H1 (cell line): Measurements from ENCODE around the gene MT2A. TPM values are rescaled to one million over a fixed set of nuclear protein-coding genes. Genes with fewer than 3 reads are reported as not detected.

Source experiments
- CTCF ChIA-PET: fragments of 300-600 bp; sonication (Branson Sonifier 250); formaldehyde crosslinking; loops from one replicate; lab custom pipeline; 2021; ENCODE audit not compliant: partially characterized antibody; lab: Charles Lee
- POLR2A ChIA-PET: fragments of 300-600 bp; sonication (Branson Sonifier 250); formaldehyde crosslinking; loops from one replicate; lab custom pipeline; 2021; ENCODE audit warnings: inconsistent platforms; ENCODE audit not compliant: partially characterized antibody; lab: Charles Lee
- DNase-seq, 2 experiments: peaks; one replicate each; pipeline versions ENCODE4 v3.0.0 to v3.0.0-alpha.2; 2010 to 2022; ENCODE audit warnings: low spot score in 2 of 2, low read depth in 1 of 2, mixed read lengths in 1 of 2
- FAIRE-seq: peaks from 2 replicates; lab custom pipeline; 2011; peaks lifted over from hg19 to GRCh38; lab: Jason Lieb, UNC
- H2AFZ ChIP-seq: 2 replicates; pipeline ENCODE4 v1.8.1; 2012; ENCODE audit warnings: low read length, inconsistent platforms
- H2AK5ac ChIP-seq: 2 replicates; pipeline ENCODE4 v1.6.1; 2013; ENCODE audit warnings: low read depth, low read length
- H2BK120ac ChIP-seq: replicated peaks from 2 replicates; pipeline ENCODE3; 2013; ENCODE audit warnings: low read depth, low read length, inconsistent platforms
- H2BK12ac ChIP-seq: 2 replicates; pipeline ENCODE4 v1.6.1; 2013; ENCODE audit warnings: low read depth, low read length
- H2BK15ac ChIP-seq: 2 replicates; pipeline ENCODE4 v1.6.1; 2013; ENCODE audit warnings: low read length
- H2BK20ac ChIP-seq: 2 replicates; pipeline ENCODE4 v1.6.1; 2013; ENCODE audit warnings: low read length
- H2BK5ac ChIP-seq: 2 replicates; pipeline ENCODE4 v1.6.1; 2013; ENCODE audit warnings: low read depth, low read length
- H3K14ac ChIP-seq: 2 replicates; pipeline ENCODE4 v1.6.1; 2013; ENCODE audit warnings: inconsistent platforms; ENCODE audit not compliant: insufficient read length
- H3K18ac ChIP-seq: 2 replicates; pipeline ENCODE4 v1.6.1; 2013; ENCODE audit warnings: low read length; ENCODE audit errors: extremely low read depth
- H3K23ac ChIP-seq: 2 replicates; pipeline ENCODE4 v1.6.1; 2013; ENCODE audit warnings: inconsistent platforms; ENCODE audit not compliant: insufficient read length
- H3K23me2 ChIP-seq: 2 replicates; pipeline ENCODE4 v1.6.1; 2013; ENCODE audit warnings: low read depth, low read length
- H3K27ac ChIP-seq: 2 replicates; pipeline ENCODE4 v1.6.1; 2011; ENCODE audit warnings: low read depth, low read length, inconsistent platforms
- H3K27me3 ChIP-seq, 4 experiments: replicated peaks in 1 of 4; 1 replicate in 1 of 4; 2 replicates in 3 of 4; pipeline versions ENCODE4 v1.6.1 to v1.8.1; 2011 to 2013; ENCODE audit warnings: low read length in 3 of 4, mild to moderate bottlenecking in 3 of 4, inconsistent platforms in 2 of 4, mixed read lengths in 2 of 4, moderate library complexity in 1 of 4; ENCODE audit not compliant: control insufficient read depth in 3 of 4, insufficient read depth in 3 of 4; ENCODE audit errors: extremely low read depth in 1 of 4
- H3K36me3 ChIP-seq, 4 experiments: 2 replicates each; pipeline versions ENCODE4 v1.6.1 to v1.8.1; 2011 to 2013; ENCODE audit warnings: mild to moderate bottlenecking in 4 of 4, low read length in 3 of 4, moderate library complexity in 2 of 4, control low read depth in 1 of 4, inconsistent platforms in 1 of 4; ENCODE audit not compliant: insufficient read depth in 4 of 4, control insufficient read depth in 2 of 4
- H3K4ac ChIP-seq: replicated peaks from 2 replicates; pipeline ENCODE3; 2013; ENCODE audit warnings: low read length, low read depth, mixed read lengths, inconsistent platforms; ENCODE audit not compliant: insufficient read length
- H3K4me1 ChIP-seq, 4 experiments: replicated peaks in 1 of 4; 1 replicate in 1 of 4; 2 replicates in 3 of 4; pipeline versions ENCODE4 v1.6.1 to v1.8.1; 2011 to 2013; ENCODE audit warnings: low read length in 3 of 4, inconsistent platforms in 2 of 4, mixed read lengths in 1 of 4; ENCODE audit not compliant: insufficient read depth in 4 of 4, control insufficient read depth in 3 of 4
- H3K4me2 ChIP-seq, 2 experiments: 2 replicates each; pipeline versions ENCODE4 v1.6.1 to v1.8.1; 2011 to 2013; ENCODE audit warnings: low read depth in 2 of 2, low read length in 2 of 2, control low read depth in 1 of 2, inconsistent platforms in 1 of 2, mild to moderate bottlenecking in 1 of 2; ENCODE audit not compliant: insufficient read depth in 1 of 2
- H3K4me3 ChIP-seq, 4 experiments: fragments of 200-600, 300-600 bp in 1 of 4; sonication (generic), shearing (Covaris generic), sonication (Bioruptor Twin) in 1 of 4; 2 replicates each; pipeline versions ENCODE4 v1.5.1 to v1.8.1; 2011 to 2016; ENCODE audit warnings: low read length in 4 of 4, low read depth in 3 of 4, control low read depth in 2 of 4, inconsistent platforms in 2 of 4, mild to moderate bottlenecking in 2 of 4, mixed read lengths in 1 of 4, moderate library complexity in 1 of 4; ENCODE audit not compliant: insufficient read depth in 2 of 4; ENCODE audit errors: extremely low read depth in 1 of 4
- H3K56ac ChIP-seq: replicated peaks from 2 replicates; pipeline ENCODE3; 2013; ENCODE audit warnings: low read depth, mild to moderate bottlenecking, mixed read lengths, low read length, inconsistent platforms; ENCODE audit not compliant: insufficient read length
- H3K79me1 ChIP-seq: 2 replicates; pipeline ENCODE4 v1.6.1; 2013; ENCODE audit warnings: low read depth, low read length, control low read depth
- H3K79me2 ChIP-seq, 2 experiments: 2 replicates each; pipeline versions ENCODE4 v1.6.1 to v1.8.1; 2012 to 2013; ENCODE audit warnings: low read length in 2 of 2, mild to moderate bottlenecking in 2 of 2, inconsistent platforms in 1 of 2; ENCODE audit not compliant: insufficient read depth in 2 of 2, control insufficient read depth in 1 of 2
- H3K9ac ChIP-seq, 4 experiments: replicated peaks in 1 of 4; 1 replicate in 1 of 4; 2 replicates in 3 of 4; pipeline versions ENCODE4 v1.6.1 to v1.8.1; 2011 to 2013; ENCODE audit warnings: low read depth in 3 of 4, low read length in 3 of 4, control low read depth in 2 of 4, mild to moderate bottlenecking in 2 of 4, moderate library complexity in 2 of 4, inconsistent platforms in 1 of 4; ENCODE audit errors: extremely low read depth in 1 of 4
- H3K9me3 ChIP-seq, 2 experiments: 2 replicates each; pipeline versions ENCODE4 v1.6.1 to v1.8.1; 2012 to 2013; ENCODE audit warnings: mild to moderate bottlenecking in 2 of 2, moderate library complexity in 2 of 2, control low read depth in 1 of 2, inconsistent platforms in 1 of 2, low read depth in 1 of 2, low read length in 1 of 2, mixed read lengths in 1 of 2; ENCODE audit not compliant: insufficient read depth in 2 of 2
- H4K20me1 ChIP-seq, 2 experiments: replicated peaks in 1 of 2; 2 replicates each; pipeline versions ENCODE3 to v1.8.1; 2011 to 2013; ENCODE audit warnings: inconsistent platforms in 2 of 2, low read length in 2 of 2, mild to moderate bottlenecking in 1 of 2; ENCODE audit not compliant: insufficient read depth in 2 of 2, control insufficient read depth in 1 of 2
- H4K5ac ChIP-seq: 2 replicates; pipeline ENCODE4 v1.6.1; 2013; ENCODE audit warnings: low read length, low read depth, mixed read lengths, inconsistent platforms; ENCODE audit not compliant: insufficient read length
- H4K8ac ChIP-seq: 2 replicates; pipeline ENCODE4 v1.8.0; 2013; ENCODE audit warnings: mild to moderate bottlenecking, moderate library complexity, low read length, inconsistent platforms; ENCODE audit not compliant: insufficient read depth; ENCODE audit errors: extremely low read depth
- H4K91ac ChIP-seq: replicated peaks from 2 replicates; pipeline ENCODE3; 2013; ENCODE audit warnings: low read length, mixed read lengths, inconsistent platforms; ENCODE audit not compliant: insufficient read length
- BCL11A ChIP-seq, 2 experiments: IDR thresholded peaks; one replicate each; pipeline ENCODE4 v1.6.1; 2011; ENCODE audit warnings: low read depth in 2 of 2, low read length in 2 of 2, mild to moderate bottlenecking in 2 of 2
- CHD2 ChIP-seq: IDR thresholded peaks from 2 replicates; pipeline ENCODE4 v1.6.1; 2012; ENCODE audit warnings: low read length, improper control_type of control experiment
- TBP ChIP-seq: IDR thresholded peaks from 2 replicates; pipeline ENCODE4 v1.6.1; 2011; ENCODE audit warnings: low read depth, low read length, improper control_type of control experiment
- WGBS, 2 experiments: shearing (Covaris generic) in 1 of 2; methylation state at CpG; one replicate each; pipeline versions ENCODE4 v1.1.6 to v1.1.7; 2013 to 2015; ENCODE audit warnings: low lambda C conversion rate in 2 of 2, mixed read lengths in 2 of 2, inconsistent platforms in 1 of 2, low coverage in 1 of 2, missing lambda C conversion rate in 1 of 2; ENCODE audit not compliant: insufficient replicate concordance in 2 of 2, insufficient coverage in 1 of 2, insufficient read length in 1 of 2; ENCODE audit errors: extremely low coverage in 1 of 2, missing lambda C conversion rate in 1 of 2; 5-methylcytosine and 5-hydroxymethylcytosine counted together
- polyA plus RNA-seq, 7 experiments: library from polyadenylated mRNA; depleted of rRNA in 3 of 7; stranded (reverse) in 5 of 7; unstranded in 2 of 7; fragments of >200 nt in 5 of 7; fragments of 200-250 nt in 2 of 7; gene quantifications; 1 replicate in 5 of 7; 2 replicates in 1 of 7; 4 replicates in 1 of 7; pipeline versions ENCODE4 v1.2.1 to v1.2.3, GENCODE V29; 2011 to 2013; ENCODE audit warnings: missing spikeins in 2 of 7, mixed read lengths in 2 of 7
- total RNA-seq: library from RNA; stranded (reverse); fragmentation: NEBNext Ultra II Directional; extraction: Animal tissue kit (Norgen Biotek cat#: 25700); gene quantifications from 2 replicates; pipeline ENCODE4 v1.2.1, GENCODE V29; 2021
- TF ChIP-seq, protein P1 (sequence below): IDR thresholded peaks from 2 replicates; pipeline ENCODE4 v1.6.1; 2011; ENCODE audit warnings: low read length, improper control_type of control experiment

The MT2A gene
- total and polyA plus RNA-seq, 2 of the 8 experiments (the other 6 are each of a cell fraction or from before 2014, with no cell fraction given), result 9.5 to 30.1 TPM

GRCh38 chr16:56584276-56584675 is 24.1 kb upstream of the MT2A start:
- CTCF ChIA-PET, result interaction anchor here (1.0 to 2.6 kb wide), 4 partner anchors 12 to 117 kb away, joined by 3 to 9 read pairs (median 5); no protein-coding TSS in a partner anchor
- WGBS, 2 experiments, result 83% methylated on average over 11 of the region's 11 CpGs; no CpG with 5 or more reads in 1 of the 2 experiments
- POLR2A ChIA-PET, result no interaction called here

More at GRCh38 chr16:56584276-56584675, 24.1 kb upstream of the MT2A start:
- Histone ChIP-seq H3K23me2 (peaks cover 3% of the 10 kb centered on the region; the same call in 1 of the 2 replicates), H2BK5ac (no peak overlapping the region), H3K56ac (no peak overlapping the region), H2AK5ac (no peak overlapping the region), H4K5ac (no peak overlapping the region), H3K27ac (no peak overlapping the region), H3K4me2 (no peak overlapping the region), H3K9ac (no peak overlapping the region), H4K91ac (no peak overlapping the region), H2BK120ac (no peak overlapping the region), H4K20me1 (peaks cover 0 to 2% of the 10 kb centered on the region in 2 experiments), H3K4me3 (no peak overlapping the region), H3K79me1 (no peaks in the 10 kb centered on the region)
- DNase-seq, result no peak
- TF ChIP-seq TBP, result no peak
- no peak for TF ChIP-seq CHD2
- TF ChIP-seq, protein P1, sequence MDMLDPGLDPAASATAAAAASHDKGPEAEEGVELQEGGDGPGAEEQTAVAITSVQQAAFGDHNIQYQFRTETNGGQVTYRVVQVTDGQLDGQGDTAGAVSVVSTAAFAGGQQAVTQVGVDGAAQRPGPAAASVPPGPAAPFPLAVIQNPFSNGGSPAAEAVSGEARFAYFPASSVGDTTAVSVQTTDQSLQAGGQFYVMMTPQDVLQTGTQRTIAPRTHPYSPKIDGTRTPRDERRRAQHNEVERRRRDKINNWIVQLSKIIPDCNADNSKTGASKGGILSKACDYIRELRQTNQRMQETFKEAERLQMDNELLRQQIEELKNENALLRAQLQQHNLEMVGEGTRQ, result no peak
- no peak for TF ChIP-seq BCL11A (IDR thresholded peaks at IDR 0.05; ENCODE audit: low read depth in 2 of 2, low read length in 2 of 2)
- TF ChIP-seq, all 59 proteins: peak for 0
- Histone ChIP-seq H3K27me3 (peaks cover 9 to 23% (median 19%) of the 10 kb centered on the region in 4 experiments), H3K9me3 (no peaks in the 10 kb centered on the region), H3K4ac (no peak overlapping the region), H2BK20ac (no peak overlapping the region), H2BK15ac (no peak overlapping the region), H2BK12ac (no peak overlapping the region), H3K23ac (no peak overlapping the region), H3K14ac (no peak overlapping the region), H3K36me3 (no peaks in the 10 kb centered on the region), H2AFZ (no peak overlapping the region), H3K4me1 (peaks cover 0 to 3% (median 3%) of the 10 kb centered on the region in 4 experiments; a peak in 5 of 7 replicates), H3K79me2 (no peaks in the 10 kb centered on the region), H4K8ac (no peak overlapping the region), H3K18ac (no peak overlapping the region)
- FAIRE-seq, result no peak
